MM.1S (cell line): ENCODE measurements around the gene BDKRB1.

Experiments used
- EZH2phosphoT487 ChIP-seq: fragments of 300-600 bp; sonication (generic); IDR thresholded peaks from 2 replicates; pipeline ENCODE4 v1.6.1; 2018; ENCODE audit warnings: antibody characterized with exemption, low read length
- TF ChIP-seq, protein P1 (sequence below): fragments of 300-600 bp; sonication (generic); IDR thresholded peaks from 2 replicates; pipeline ENCODE4 v1.5.1; 2016; ENCODE audit warnings: antibody characterized with exemption, low read length, mixed read lengths

DNA sequence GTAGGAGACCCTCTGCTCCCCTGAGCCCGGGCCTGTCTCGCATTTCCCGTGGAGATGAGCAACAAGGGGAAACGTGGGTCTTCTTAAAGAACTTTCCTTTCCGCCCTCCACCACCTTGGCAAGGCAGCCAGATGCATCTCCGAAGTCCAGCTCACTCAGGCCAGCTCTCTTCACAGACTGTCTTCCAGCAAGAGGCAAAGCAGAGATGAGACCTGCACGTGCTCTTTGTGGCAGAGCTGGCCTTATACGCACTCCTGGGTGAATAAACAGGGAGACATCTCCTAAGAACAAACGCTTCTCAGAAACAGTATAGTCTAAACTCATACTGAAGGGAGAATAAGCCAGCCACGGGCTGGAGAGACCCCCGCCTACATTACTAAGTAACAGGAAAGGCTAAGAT lies 1.3 kb upstream of the BDKRB1 start:
- TF ChIP-seq, protein P1, sequence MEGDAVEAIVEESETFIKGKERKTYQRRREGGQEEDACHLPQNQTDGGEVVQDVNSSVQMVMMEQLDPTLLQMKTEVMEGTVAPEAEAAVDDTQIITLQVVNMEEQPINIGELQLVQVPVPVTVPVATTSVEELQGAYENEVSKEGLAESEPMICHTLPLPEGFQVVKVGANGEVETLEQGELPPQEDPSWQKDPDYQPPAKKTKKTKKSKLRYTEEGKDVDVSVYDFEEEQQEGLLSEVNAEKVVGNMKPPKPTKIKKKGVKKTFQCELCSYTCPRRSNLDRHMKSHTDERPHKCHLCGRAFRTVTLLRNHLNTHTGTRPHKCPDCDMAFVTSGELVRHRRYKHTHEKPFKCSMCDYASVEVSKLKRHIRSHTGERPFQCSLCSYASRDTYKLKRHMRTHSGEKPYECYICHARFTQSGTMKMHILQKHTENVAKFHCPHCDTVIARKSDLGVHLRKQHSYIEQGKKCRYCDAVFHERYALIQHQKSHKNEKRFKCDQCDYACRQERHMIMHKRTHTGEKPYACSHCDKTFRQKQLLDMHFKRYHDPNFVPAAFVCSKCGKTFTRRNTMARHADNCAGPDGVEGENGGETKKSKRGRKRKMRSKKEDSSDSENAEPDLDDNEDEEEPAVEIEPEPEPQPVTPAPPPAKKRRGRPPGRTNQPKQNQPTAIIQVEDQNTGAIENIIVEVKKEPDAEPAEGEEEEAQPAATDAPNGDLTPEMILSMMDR, result no peak
- TF ChIP-seq EZH2phosphoT487, result no peak
